Fibroblast of lung (primary cell): ENCODE data around the gene MYO9A.

Experiments
- EZH2 ChIP-seq: IDR thresholded peaks from 2 replicates; pipeline ENCODE4 v1.5.1; 2012; ENCODE audit warnings: low read length, control low read depth, mild to moderate bottlenecking; ENCODE audit errors: missing control alignments
- TF ChIP-seq, protein P1 (sequence below), 2 donors: IDR thresholded peaks in 1 of 2; conservative IDR thresholded peaks in 1 of 2; 1 replicate in 1 of 2; 2 replicates in 1 of 2; pipeline ENCODE4 v1.5.1; 2011 to 2012; ENCODE audit warnings: low read length in 2 of 2, control low read depth in 1 of 2, inconsistent platforms in 1 of 2, low read depth in 1 of 2, mild to moderate bottlenecking in 1 of 2

DNA sequence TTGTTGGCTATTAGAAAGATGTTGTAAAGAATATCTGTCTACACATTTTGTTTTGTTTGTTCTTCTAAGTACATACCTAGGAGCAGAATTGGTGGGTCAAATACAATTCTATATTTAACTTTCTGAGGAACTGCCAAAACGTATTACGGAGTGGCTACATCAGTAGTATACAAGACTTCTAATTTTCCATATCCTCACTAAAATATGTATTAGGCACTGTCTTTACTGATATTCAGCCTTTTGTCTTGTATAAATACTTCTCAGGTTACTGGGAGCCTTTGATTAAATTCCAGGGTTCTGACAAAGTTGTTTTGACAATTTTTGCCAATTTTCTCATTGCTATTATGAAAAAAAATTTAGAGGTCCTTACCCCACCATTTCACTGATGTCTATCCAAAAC, 160.9 kb downstream of the MYO9A start:
- TF ChIP-seq, protein P1, sequence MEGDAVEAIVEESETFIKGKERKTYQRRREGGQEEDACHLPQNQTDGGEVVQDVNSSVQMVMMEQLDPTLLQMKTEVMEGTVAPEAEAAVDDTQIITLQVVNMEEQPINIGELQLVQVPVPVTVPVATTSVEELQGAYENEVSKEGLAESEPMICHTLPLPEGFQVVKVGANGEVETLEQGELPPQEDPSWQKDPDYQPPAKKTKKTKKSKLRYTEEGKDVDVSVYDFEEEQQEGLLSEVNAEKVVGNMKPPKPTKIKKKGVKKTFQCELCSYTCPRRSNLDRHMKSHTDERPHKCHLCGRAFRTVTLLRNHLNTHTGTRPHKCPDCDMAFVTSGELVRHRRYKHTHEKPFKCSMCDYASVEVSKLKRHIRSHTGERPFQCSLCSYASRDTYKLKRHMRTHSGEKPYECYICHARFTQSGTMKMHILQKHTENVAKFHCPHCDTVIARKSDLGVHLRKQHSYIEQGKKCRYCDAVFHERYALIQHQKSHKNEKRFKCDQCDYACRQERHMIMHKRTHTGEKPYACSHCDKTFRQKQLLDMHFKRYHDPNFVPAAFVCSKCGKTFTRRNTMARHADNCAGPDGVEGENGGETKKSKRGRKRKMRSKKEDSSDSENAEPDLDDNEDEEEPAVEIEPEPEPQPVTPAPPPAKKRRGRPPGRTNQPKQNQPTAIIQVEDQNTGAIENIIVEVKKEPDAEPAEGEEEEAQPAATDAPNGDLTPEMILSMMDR (conservative IDR thresholded peaks at IDR 0.05 in 1 of 2, IDR thresholded peaks at IDR 0.05 in 1 of 2; ENCODE audit: low read depth in 1 of 2, low read length in 2 of 2) = no peak
- no peak for TF ChIP-seq EZH2
